GOT3 (cell line): ENCODE results near the gene CRISP3.
"Not testable (repeated sequence)": the region's sequence is repeated elsewhere in the genome, so short reads cannot be mapped to it uniquely, and the experiment has no call there.

Source experiments
- DNase-seq: peaks from one replicate; lab custom pipeline; 2025; ENCODE audit warnings: mixed read lengths; lab: John Stamatoyannopoulos, UW

CRISP3 gene, protein sequence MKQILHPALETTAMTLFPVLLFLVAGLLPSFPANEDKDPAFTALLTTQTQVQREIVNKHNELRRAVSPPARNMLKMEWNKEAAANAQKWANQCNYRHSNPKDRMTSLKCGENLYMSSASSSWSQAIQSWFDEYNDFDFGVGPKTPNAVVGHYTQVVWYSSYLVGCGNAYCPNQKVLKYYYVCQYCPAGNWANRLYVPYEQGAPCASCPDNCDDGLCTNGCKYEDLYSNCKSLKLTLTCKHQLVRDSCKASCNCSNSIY

DNA sequence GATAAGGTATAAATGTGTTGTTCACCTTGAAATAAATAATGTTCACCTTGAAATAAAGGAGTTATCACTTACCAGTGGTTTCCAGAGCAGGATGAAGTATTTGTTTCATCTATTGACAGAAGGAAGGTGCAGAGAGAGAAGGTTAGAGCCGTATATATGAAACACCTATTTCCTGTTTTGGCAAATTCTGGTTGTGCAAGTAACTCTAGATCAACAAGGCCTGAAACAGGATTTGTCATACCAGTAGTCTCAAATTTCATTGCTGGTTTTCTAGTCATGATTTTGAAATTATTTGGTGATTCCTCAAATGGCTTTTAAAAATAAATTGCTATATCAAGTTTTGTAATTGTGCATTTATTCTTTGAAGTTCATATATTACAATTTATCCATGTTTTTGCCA is at the start of gene CRISP3:
Gene CRISP3 (minus strand): TSS at position 130 of the 400 bp plus-strand sequence. CDS start 21 bp downstream, at position 109.
- no peak for DNase-seq

DNA sequence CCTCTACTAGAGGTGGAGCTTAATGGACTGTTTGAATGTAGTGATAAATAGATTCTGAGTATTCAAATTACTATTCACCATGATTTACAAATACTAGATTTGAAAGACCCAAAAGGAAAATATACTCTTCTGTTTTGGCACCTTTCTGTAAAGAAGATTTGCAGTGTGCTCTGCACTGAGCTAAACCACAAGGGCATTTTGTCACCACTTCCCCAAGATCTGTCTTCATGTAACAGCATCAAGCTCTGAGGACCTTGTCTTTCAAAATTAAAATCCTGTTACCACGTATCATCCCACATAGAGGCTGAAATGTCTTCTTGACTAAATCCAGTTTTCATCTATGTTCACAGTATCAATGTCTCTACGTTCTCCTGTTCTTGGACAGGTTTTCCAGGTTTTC is 46.2 kb upstream of the CRISP3 start:
- DNase-seq: no peak

DNA sequence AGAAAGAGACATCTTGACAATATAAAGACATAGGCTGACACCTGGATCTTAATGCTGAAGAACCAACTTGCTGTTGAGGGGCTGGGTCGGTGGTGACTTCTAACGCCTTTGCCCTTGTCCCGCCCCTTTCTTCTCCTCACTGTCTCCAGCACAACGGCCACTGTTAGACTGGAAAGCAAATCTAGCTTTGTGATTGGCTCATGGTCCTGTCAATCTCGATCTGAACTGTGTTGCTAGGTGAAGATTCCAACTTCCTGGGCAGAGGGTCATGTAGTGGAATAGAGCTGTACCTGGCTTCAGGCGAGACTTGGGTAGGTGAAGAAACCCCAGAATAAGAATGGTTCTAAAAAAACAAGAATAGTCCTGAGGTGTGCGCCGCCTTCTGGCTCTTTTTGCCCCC is 43.0 kb upstream of the CRISP3 start, which contains the start of gene PGK2:
Gene PGK2 (minus strand): TSS at position 110 of the 400 bp plus-strand sequence. CDS start 98 bp downstream, at position 12.
- DNase-seq: no peak

DNA sequence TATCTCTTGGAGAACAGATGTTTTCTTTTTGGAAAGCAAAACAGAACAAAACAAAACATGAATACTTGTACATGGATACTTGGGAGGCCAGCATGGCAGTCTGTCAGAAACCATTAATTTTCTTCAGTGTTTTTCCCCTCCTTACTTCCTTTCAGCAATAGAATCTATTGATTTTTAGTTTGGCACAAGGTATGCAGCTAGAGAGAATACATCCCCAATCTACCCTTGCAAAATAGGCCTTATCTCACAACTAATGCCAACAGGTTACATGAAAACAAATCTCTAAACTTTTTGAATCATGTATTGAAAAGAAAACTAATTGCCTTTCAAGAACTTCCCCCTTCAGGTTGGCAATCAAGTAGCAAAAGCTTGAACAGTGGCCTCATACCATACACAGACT is 40.1 kb upstream of the CRISP3 start:
- no peak for DNase-seq

DNA sequence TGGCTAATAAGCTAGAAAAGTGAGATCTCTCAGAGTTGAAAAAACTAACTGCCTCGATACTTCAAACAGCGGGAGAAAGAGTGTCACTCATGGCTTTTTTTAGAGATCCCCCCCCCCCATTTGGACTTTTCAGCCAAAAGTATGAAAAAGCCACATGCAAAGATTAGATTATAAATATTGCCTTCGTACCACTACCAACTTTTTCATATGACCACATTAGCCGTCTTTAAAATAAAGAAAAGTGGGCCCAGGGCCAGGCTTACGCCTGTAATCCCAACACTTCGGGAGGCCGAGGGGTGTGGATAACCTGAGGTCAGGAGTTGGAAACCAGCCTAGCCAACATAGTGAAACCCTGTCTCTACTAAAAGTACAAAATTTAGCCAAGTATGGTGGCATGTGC is 38.5 kb upstream of the CRISP3 start:
- DNase-seq: no peak

DNA sequence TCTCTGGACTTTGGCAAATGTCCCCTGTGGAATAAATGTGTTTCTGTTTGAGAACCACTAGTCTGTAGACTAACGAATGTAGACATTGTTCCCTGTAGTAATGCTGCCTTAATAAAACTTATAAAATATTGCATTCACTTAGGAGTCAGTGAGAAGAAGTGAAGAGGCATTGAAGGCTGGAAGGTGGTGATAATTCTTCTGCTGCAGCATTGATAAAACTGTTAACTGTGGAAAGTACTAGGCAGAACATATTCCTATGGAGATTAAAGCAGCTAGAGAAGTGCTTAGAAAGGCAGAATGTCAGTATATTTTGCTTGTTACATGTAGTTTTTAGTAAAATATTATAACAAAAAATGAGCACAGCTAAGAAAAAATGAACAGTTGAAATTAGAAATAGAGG is 38.1 kb upstream of the CRISP3 start:
- no peak for DNase-seq

DNA sequence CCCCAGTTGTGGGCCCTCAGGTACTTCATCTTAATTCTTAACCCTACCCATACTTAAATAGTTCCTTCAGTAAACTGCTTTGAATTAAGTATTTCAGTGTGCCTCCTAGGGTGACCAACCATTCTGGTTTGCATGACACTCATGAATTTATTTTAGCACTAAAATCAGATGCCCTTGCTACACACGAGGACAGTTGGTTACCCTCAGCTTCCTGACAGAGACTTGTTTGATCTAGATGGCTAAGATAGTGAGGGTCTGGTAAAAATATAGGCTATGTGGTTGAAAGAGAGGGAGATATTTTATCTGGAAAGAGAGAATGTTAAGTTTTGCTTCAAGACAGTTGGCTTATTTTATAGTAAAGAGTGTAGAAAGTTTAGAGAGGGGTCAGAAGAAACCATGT is 32.3 kb upstream of the CRISP3 start:
- no peak for DNase-seq

DNA sequence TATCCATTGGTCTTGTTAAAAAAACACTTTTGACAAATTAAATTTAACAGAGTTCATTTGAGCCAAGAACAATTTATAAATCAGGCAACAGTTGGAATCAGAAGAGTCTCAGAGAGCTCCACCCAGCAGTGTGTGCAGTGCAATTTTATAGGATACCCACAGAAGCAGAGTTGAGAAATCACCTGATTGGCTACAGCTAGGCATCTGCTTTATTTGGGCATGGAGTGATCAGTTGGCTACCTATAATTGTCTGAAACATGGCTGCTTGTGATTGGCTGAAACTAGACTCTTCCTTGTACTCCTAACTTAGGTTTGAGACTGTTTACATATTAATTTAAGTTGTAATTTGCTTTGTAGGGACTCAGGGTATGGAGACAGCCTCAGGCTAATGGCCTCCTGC is 30.9 kb upstream of the CRISP3 start:
- DNase-seq: no peak

DNA sequence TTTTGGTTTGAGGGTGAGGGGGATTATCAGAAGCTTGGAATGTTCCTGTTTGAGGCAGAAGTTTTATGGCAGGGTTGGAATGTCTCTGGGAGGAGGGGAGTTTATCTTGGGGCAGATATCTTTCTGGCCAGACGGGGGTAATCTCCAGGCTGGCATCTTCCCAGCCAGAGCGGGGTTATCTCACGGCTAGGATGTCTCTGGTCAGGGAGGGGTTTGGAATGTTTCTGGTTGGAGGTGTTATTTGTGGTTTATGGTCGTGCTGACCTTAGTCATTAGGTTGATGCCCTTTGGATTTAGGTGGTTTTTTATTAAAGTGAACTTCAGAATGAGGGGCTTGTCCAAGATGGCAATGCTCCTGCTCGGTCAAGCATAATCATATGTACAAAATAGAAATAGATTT is 28.1 kb upstream of the CRISP3 start:
- DNase-seq: no peak

DNA sequence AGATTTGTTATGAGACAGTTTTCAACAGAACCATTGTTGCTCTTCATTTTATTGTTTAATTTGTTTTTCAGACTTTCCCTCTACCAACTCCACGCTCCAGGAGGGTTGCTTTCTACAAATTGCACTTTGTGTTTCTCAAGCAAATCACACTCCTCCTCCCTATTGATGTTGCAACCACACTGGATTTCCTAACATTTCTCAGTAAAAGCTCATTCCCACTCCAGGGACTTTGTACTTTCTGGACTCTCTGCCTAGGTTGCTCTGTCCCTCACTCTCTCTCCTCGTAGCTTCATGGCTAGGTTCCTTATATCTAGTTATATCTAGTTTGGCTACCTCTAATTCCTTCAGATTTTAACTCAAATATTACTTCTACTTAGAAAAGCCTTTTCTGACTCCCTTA is 22.6 kb upstream of the CRISP3 start:
- no peak for DNase-seq

DNA sequence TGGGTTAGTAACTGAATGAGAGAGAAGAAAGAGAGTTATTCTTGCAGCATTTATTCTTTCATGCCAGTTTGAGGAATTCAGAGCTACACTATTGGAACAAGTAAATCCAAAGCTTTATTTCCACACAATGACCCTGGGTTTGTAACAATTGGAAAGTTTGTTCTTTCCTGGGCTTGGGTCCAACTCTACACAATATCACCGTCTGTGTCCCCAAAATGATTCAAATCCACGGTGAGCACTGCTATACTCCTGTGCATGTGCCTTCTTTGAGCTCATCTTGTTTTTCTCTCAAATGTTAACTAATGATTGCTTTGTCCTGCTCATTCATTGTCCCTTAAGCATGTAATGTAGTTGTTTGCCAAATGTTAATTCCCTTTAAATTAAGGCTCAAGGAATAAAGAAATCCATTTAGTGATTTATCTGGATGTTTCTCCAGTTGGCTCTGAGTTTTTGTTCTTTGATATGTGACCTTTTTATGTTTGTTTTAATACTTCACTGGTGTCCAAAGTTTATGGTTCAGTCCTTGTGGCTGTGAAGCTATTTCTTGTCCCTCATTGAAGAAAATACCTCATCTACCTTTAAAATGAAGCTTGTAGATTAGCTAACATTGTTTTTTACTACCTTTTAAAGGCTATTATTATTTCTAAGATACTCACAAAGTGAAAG is 20.5 kb upstream of the CRISP3 start:
- no peak for DNase-seq

DNA sequence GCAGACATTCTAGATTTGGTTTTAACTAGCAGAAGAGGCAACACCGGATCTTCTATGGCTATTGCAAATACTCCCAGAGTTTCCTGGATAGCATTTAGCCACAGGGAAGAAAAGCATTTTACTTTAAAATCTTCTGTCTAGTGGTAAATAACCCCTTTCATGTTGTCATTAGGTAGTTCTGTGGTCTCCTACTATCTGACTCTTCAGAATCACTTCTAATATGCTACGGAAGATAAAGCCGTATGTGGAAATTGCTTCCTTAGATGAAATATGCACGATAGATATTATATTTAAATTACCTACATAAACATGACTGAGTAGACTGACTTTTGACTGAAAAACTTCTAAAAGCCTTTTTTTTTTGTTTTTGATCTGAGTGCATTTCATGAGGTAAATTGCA is 759 bp downstream of the CRISP3 start:
- DNase-seq: no peak

DNA sequence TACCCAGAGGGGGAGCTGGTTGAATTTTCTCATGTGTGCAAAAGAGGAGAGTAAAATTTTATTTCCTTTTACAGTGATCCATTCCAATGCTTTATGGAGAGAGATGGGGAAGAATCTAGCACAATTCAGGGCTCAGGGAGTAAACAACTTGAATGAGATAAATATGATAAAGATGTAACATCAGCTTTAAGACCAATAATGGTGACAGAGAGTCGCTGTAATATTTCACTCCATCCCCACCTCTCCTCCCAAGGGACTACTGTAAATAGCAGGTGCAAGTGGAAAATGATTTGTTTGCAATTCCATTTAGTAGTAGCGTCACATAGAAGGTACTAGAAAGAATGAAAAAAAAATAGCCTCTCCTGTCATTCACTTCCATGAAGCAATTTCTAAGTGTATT is 4.8 kb downstream of the CRISP3 start:
- DNase-seq: no peak

DNA sequence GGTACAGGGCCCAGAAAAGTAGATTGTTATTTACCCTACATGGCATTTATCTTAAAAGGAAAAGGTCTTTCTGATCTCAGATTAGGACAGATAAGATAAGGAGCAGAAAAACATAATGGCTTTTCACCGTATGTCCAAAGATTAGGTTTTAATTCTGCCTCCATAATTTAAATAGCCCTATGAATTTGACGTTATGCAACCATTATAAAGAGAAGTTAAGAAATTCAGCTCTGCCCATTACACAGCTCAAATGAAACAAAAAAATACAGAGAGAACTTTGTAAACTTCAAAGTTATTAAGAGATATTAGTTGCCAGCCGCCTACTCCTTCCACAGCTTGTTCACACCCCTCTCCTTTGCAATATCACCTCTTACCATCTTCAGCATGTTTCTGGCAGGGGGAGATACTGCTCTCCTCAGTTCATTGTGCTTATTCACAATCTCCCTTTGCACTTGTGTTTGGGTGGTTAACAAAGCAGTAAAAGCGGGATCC is 8.1 kb downstream of the CRISP3 start:
- no peak for DNase-seq

DNA sequence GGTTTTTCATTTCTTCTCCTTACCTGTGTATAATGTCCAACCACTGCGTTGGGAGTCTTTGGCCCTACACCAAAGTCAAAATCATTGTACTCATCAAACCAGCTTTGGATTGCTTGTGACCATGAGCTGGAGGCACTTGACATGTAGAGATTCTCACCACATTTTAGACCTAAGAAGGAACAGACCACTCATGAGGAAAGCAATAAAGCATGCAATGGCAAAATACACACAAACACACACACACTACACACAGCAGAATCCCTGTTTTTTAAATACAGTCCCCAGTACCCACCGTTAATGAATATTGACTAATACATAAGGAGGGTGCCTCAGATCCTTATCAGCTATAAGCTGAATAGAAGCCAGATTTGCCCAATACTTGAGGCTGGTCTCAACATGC is 10.5 kb downstream of the CRISP3 start:
- DNase-seq: no peak

DNA sequence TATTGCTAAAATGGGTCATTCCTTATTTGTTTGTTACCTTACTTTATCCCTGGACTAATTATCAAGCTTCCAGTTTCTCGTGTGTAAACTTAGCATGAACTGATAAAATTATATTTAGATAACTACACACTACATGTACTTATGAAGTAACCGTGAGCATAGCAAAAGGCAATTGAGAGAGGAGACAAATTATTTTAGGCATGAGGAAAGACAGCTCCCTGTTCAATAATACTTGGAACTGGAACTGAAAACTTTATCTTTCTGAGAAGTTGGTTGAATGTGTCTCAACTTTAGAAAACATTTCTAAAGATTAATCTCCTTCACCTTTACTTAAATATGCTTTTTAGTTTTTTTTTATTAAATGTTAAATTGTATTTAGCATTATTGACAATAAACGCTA is 11.4 kb downstream of the CRISP3 start:
- no peak for DNase-seq

DNA sequence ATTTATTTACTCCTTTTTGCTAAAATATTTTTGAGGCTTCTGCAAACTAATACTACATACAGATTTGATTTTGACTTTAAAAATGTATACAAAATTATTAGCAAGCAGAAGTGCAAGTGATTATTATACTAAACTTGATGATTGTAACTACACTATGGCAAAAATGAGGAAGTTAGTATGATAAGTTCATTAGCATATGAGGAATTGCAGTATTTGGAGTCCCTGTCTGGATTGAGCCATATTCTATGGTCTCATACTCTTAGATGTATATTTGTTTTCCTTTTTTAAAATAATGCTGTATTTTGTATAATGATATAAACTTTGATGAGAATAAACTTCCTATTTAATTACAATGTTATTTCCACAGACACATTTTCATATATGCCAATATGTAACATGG is 13.9 kb downstream of the CRISP3 start:
- DNase-seq: no peak

DNA sequence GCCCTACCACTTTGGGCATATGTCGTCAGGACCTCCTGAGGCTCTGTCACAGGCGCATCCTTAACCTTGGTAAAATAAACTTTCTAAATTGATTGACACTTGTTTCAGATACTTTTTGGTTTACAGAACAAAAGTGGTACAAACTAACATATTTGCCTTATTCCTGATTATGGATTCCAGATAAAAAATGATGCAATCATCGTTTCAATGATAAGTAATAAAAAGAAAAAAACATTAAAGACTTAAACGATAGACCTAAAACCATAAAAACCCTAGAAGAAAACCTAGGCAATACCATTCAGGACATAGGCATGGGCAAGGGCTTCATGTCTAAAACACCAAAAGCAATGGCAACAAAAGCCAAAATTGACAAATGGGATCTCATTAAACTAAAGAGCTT is 20.3 kb downstream of the CRISP3 start:
- DNase-seq: not testable (repeated sequence)

DNA sequence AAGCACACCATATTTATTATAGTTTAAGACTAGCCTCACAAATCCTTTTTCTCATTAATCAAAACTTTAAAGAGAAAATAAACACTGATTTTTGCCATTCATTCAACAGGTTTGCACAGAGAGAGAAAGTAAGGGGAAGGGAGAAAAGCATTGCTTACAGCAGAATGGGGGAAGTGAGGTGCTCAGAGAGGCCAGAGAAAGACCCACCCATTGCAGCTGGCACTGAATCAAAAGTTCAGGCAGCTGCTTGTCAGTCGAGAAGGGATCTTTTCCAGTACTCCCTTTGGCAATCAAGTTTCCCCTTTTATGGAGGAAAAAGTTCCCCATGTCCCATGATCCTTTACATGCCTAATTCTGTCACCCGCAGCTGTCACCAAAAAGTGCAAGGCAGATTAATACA is 22.9 kb downstream of the CRISP3 start:
- no peak for DNase-seq

DNA sequence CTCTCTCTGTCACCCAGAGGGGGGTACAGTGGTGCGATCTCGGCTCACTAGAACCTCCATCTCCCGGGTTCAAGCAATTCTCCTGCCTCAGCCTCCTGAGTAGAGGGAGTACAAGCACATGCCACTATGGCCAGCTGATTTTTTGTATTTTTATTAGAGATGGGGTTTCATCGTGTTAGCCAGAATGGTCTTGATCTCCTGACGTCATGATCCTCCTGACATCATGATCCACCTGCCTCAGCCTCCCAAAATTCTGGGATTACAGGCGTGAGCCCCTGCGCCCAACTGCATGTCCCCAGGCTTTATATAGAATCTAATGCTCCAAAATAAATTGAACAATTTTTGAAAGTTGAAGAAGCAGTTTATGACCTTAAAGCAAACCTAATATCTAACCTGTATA is 23.8 kb downstream of the CRISP3 start:
- DNase-seq: no peak

DNA sequence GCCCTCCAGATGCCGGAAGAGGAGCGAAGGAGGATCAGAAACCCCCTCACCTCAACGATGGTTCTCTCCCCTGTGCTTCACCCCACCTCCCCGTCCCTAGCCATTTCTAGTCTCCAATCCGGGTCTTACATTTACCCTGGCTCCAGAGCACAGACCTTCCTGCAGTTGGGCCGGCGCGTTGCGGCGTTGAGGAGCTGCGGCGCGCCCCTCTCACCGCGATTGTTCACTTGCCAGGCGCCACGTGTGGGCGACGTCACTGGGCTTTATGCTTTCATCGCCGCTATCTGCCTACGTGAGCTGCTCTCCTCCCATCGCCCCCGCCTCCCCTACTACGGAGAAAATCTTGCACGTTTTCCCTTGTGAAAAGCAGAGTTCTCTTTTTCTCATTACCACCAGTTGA is 30.8 kb downstream of the CRISP3 start, which contains the start of gene CRISP2:
Gene CRISP2 (minus strand): TSS at position 198 of the 400 bp plus-strand sequence. CDS start 4,347 bp downstream, outside the sequence.
- DNase-seq: no peak

DNA sequence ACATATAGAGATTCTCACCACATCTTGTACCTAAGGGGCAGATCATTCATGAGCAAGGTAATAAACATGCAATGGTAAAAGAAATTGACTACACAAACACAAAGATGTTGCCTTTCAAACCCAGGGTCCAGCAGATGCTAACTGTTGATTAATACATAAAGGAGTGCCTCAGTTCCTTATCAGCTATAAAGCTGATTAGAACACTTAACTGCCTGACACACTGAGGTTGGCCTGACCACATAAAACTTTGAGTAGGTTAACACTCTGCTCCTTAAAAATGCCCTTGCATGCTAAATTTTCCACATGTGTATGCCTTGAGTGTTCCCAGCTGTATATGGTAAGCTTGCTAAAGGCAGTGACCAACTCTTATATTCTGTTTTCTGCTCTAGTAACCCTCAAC is 45.7 kb downstream of the CRISP3 start:
- DNase-seq: no peak

DNA sequence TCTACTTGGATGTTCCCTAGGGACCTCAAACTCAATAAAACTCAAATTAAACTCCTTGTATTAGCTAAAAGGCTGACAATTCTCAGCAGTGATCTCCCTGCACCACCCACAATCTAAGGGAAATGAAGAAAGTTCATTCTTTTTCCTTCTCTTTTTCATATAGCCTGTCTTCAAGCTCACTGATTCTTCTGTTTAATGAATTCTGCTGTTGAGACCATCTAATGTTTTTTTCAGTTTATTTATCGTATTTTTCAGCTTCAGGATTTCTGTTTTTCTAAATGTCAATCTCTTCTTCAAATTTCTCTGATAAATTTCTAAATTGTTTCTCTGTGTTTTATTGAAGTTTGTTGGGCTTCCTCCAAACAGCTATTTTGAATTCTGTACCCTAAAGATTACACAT is 50.7 kb downstream of the CRISP3 start:
- no peak for DNase-seq

DNA sequence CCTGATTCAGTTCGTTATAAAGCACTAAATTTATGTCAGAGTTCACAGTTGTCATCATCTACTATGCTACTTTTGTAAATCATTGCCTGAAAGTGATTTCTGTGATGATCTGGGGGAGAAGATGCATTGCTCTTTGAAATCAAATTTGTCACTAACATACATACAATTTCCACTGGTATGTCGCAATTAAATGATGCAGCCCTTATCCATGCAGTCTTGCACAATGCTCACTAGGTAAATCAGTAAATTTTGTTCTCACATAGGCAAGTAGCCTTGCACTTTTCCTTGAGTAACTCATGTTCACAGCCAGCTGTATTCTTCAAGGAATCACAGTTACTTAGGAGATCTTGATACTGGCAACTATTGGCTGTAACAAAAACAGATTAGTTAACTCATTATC is 51.7 kb downstream of the CRISP3 start:
- no peak for DNase-seq
